Measurements from ENCODE around the gene GPHA2.

GPHA2 gene

GRCh38 chr11:64929625-64930024 is 6.1 kb downstream of the GPHA2 start:
- no peak for DNase-seq (ENCODE audit: low spot score)

DNA sequence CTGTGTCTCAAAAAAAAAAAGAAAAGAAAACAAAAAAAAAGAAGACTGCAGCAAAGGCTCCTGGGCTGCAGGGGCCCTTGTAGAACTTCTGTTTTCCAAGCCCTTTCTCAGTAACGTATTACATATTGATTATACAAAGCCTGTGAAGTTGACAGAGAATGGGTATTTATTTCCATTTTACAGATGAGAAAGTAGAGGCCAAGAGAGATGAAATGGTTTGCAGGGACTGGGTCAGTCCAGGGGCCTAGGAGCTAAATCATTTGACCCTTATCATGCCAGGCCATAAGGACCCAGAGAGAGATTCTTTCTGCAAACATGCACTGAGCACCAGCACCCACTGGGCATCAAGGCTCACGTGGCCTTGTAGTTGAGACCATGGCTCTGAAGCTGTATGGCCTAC is 6.7 kb downstream of the GPHA2 start:
- no peak for DNase-seq (ENCODE audit: low spot score)

- no peak for DNase-seq (ENCODE audit: low spot score)
Observed at GRCh38 chr11:64926689-64927088, 9.0 kb downstream of the GPHA2 start.

DNA sequence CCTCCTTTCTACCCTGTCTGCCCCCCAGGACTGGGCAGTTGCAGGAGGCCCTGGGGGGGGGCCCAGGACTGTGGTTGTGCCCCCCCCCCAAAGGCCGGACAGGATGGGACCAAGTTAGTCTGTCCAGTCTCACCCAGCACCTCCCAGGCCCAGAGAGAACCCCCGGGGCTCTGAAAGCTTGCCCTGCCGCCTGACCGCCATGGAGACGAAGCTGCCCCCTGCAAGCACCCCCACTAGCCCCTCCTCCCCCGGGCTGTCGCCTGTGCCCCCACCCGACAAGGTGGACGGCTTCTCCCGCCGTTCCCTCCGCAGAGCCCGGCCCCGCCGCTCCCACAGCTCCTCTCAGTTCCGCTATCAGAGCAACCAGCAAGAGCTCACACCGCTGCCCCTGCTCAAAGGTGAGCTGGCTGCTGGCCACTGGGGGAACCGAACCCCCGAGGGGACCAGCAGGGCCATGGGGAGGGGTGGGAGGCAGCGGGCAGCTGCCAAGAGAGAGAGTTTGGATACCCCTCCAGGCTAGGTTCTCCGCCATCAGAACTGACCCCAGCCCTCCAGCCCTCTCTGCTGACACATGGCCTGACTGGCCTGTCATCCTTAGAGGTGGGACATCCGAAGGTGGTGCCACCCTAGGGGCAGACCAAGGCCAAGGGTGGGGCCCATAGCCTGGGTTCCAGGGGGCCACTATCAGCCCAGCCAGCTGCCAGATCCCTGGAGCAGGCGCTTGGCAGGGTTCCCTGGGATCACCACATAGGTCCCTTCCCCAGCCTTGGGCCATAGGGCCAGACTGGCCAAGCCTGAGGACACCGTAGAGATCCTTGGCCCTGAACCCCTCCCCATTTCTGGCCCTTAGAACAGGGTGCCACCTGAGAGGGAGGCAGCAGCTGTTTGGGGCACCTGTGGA is 9.9 kb downstream of the GPHA2 start:
- DNase-seq (ENCODE audit: low spot score) = no peak

- peak; percentile 15 for DNase-seq (ENCODE audit: low spot score)
Observed at GRCh38 chr11:64924910-64925284, 10.8 kb downstream of the GPHA2 start.

DNA sequence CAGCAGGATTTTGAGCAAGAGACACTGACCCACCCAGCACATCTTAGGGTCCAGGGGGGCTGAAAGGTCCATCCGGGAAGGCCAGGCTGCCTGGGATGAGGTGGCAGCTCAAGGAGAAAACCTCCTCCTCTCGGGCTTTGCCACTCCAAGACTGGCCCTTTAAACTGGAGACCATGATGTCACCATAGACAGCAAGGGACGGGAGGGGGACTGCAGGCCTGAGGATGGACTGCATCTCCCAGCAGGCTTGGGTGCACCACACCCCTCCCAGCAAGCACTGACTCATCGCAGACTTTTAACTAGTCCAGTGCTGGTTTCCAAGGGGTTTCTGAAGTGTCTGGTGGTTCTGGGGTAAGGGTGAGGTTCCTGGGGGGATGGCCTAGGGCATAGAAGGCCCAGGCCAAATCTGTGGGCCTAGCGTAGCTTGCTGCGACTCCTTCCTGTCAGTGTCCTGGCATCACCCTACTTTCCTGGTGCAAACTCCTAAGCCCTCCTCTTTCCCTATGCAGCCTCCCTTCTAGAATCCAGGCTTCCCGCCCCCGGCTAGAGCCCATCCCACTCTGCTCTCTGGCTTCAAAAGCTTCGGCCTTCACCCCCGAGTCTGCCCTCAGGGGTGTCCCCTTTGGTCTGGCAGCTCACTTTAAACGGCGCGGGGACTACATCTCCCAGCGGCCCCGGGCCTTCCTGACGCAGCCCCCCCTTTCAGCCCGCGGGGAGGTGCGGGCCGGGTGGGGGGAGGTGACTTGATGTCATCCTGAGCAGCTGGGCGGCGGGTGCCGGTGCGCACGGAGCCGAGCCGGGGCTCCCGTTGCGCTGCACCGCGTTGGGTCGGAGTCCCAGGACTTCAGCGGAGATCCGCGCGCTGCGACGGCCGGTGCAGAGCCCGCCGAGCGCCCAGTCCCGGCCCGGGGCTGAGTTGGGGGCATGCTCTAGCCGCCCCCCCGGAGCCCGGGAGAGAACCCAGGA is 11.5 kb downstream of the GPHA2 start, which contains the start of gene PPP2R5B:
PPP2R5B (plus strand) TSS at position 746 of the 966 bp plus-strand sequence. CDS start 1,046 bp downstream, outside the sequence.
- peak; percentile 97 for DNase-seq (ENCODE audit: low spot score)

DNA sequence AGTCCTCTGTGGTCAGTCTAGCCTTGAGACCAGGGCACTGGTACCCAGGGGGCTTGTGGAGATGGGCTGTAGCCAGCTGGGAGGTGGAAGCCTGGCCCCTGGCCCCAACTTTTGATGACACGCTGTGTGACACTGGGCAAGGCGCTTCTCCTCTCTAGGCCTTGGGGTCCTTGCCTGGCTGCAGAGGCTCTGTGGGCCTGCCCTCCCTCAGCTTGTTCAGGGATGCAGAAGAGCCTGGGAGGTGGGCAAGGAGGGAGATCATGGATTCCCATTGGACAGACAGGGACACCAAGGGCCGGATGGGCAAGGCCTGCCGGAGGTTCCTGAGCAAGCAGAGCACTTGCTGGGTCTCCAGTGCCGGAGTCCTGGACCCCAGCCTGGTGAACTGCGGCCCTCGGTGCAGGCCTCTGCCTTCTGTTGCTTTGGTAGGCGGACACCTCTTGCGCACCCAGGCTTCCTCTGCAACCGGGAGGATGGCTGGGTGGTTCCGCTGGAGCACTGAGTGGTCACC is 12.5 kb downstream of the GPHA2 start:
- DNase-seq (ENCODE audit: low spot score) = no peak

- no peak for DNase-seq (ENCODE audit: low spot score)
Observed at GRCh38 chr11:64921384-64921783, 14.3 kb downstream of the GPHA2 start.

GRCh38 chr11:64920124-64920523 is 15.6 kb downstream of the GPHA2 start:
- DNase-seq (ENCODE audit: low spot score) = no peak

DNA sequence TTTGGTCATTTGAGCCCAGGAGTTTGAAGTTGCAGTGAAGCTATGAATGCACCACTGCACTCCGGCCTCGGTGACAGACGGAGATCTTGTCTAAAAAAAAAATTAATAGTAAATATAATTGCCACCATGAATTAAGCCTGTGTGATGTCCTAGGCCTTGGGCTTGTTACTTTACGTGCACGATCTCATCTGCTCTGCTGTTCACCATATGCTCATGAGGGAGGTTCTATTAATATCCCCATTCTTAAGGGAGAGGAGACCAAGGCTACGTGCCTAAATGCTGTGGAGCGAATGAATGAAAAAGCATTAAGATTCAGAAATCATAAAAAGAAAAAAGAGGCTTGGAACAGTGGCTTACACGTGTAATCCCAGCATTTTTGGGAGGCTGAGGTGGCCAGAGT is 16.1 kb downstream of the GPHA2 start:
- no peak for DNase-seq (ENCODE audit: low spot score)

GRCh38 chr11:64918017-64918416 is 17.7 kb downstream of the GPHA2 start:
- peak; percentile 34 for DNase-seq (ENCODE audit: low spot score)

DNA sequence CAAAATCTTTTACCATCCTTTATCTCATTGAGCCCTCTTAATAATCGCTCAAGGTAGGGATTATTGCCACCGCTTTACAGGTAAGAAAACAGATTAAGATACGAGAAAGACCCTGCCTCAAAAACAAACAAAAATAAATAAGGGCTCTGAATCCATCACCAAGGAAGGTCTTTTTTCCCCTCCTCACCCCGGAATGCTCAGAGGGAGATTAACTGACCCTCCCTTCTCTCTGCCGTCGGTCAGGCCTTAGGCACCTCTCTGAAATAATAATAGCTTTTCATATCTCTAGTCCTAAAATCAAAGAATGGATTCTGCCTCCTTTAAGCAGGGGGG is 18.1 kb downstream of the GPHA2 start:
- peak; percentile 16 for DNase-seq (ENCODE audit: low spot score)

DNA sequence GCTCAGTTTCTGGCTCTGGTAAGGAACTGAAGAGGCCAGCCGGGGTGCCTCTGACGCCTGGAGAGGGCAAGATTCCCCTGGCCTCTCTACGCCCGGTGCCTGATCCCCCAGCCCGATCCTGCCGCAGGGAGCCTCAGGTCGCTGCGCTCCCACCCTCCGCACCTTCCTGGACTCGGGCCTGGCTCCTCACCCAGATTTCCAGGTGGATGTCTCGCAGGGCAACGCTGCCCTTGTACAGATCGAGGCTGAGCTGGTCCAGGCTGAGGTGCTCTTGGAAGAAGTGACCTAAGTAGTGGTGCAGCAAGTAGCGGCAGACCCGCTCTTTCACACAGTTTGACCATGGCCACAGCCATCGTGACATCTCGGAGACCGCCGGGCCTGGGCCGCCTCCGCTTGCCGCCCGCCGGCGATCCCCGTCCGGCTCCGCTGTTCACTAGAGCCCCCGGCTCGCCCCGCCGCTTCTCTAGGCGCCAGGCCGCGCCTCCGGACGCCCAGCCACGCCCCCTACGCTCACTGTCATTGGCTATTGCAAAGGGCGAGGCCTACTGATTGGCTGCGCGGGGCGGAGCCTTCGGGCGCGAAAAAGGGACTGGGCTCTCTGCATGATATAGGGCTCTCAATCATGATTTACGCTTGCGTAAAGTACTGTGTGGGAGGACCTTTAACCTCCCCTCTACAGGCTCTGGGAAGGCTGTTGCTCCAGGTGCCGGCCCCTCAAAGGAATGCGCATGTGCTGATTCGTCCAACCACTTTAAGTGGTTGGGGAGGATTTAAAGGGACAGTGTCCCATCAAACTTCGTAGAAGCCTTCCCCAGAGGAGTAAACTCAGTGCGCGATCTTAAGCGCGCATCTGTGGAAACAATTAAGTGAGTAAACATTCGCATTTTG is 18.7 kb downstream of the GPHA2 start, which contains the start of gene ATG2A:
ATG2A (minus strand) TSS at position 435 of the 888 bp plus-strand sequence; CDS start at position 361, 74 bp downstream.
- peak; percentile 100 for DNase-seq (ENCODE audit: low spot score)

GRCh38 chr11:64916040-64916774 is 19.5 kb downstream of the GPHA2 start:
- no peak for DNase-seq (ENCODE audit: low spot score)

DNA sequence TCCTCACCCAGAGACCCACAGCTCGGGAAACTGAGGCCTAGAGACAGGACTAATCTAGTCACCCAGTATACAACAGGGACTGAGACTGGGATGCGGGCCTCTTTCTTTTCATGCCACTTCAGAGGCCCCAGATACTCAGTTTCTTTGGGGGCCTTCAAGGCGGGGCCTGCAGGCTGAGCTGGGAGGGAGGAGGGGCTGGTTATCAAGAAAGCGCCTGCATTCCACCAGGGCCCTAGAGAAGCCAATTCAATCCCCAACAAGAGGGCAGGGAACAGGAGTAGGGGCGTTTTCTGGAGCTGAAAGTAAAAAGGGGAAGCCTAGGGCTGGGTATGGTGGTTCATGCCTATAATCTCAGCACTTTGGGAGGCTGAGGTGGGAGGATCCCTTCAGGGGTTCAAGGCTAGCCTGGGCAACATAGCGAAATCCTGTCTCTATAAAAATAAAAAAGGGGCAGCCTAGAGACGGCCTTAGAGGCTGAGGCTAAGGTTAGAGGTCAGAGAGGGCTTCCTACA is 20.3 kb downstream of the GPHA2 start:
- DNase-seq (ENCODE audit: low spot score) = no peak

DNA sequence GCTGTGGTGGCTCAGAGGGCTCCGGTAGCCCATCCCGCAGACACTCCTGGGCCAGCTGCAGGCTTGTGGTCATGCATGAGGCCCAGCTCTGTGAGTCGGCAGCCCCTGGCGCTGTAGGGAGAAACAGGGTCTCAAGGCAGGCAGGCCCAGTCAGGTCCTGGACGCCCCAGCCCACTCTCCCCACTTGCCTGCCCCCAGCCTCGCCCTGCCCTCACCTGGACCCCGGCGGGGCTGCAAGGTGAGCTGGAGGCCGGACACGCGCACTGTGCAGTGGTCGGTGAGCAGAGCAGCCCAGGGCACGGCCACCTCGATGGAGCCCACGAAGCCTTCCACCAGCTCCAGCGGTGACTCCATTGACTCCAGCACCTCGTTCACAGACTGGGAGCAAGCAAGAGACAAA is 21.6 kb downstream of the GPHA2 start:
- DNase-seq (ENCODE audit: low spot score) = no peak

GRCh38 chr11:64913171-64913727 is 22.4 kb downstream of the GPHA2 start:
- DNase-seq (ENCODE audit: low spot score) = no peak

DNA sequence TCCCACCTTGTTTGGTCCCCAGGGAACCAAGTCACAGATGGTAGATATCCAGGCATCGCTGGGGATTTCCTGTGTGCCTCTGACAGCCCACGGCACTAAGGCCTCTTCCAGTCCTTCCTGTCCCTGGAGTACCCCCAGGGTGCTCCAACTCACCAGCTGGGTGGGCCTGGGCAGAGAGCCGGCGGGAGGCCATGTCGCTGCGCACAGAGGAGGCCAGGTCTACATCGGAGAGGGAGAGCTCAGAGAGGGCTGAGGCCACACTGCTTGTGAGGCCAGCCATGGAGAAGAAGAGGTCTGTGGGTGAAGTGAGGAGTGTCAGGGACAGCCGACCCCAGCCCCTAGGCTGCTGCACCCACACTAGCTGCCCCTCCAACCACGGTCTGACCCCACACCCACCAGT is 24.0 kb downstream of the GPHA2 start:
- DNase-seq (ENCODE audit: low spot score) = no peak

DNA sequence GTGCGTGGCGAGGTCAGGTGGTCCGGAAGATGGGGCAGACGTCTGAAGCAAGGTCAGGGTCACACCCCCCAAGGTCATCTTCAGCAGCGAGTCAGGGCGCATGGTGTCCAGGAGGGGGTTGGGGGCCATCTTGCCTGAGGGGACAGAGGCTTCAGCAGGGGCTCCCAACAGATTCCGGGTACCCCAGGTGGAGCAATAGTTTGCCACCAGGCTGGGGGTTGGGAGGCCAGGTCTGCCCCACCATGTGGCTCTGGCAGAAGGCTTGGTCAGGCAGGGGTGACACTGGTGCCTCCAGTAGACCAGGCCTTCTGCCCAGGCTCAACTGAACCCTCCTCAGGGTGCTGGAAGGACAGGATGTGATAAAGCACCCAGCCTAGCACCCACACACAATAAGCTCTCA is 24.6 kb downstream of the GPHA2 start:
- no peak for DNase-seq (ENCODE audit: low spot score)

GRCh38 chr11:64910451-64911093 is 25.1 kb downstream of the GPHA2 start:
- no peak for DNase-seq (ENCODE audit: low spot score)

Measured in putamen (tissue), 1 donor.